HFFc6 (cell line): ENCODE data around the gene APP. TPM values are rescaled to one million over a fixed set of nuclear protein-coding genes. Genes with fewer than 3 reads are reported as not detected.
A peak's percentile ranks its signal among the peaks of the same experiment; 100 is the strongest.

ENCODE experiments used
- DNase-seq: peaks from one replicate; pipeline ENCODE4 v3.0.0-alpha.2; 2018
- H3K27ac Mint-ChIP-seq: 2 replicates; pipeline ENCODE4 v1.8.0; 2020; ENCODE audit warnings: mild to moderate bottlenecking, mixed read lengths
- H3K27me3 Mint-ChIP-seq: 2 replicates; pipeline ENCODE4 v1.8.0; 2021; ENCODE audit warnings: mild to moderate bottlenecking, moderate library complexity, mixed read lengths; ENCODE audit not compliant: insufficient read depth
- H3K36me3 Mint-ChIP-seq: 2 replicates; pipeline ENCODE4 v1.8.0; 2021; ENCODE audit warnings: low read depth, mixed read lengths
- H3K4me1 Mint-ChIP-seq: 2 replicates; pipeline ENCODE4 v1.8.0; 2020; ENCODE audit warnings: low read depth, mixed read lengths
- H3K4me3 Mint-ChIP-seq: 2 replicates; pipeline ENCODE4 v1.8.0; 2020; ENCODE audit warnings: mild to moderate bottlenecking, moderate library complexity, mixed read lengths
- H3K9me3 Mint-ChIP-seq: 2 replicates; pipeline ENCODE4 v1.8.0; 2020; ENCODE audit warnings: mild to moderate bottlenecking, mixed read lengths
- CTCF ChIP-seq: fragments of 200-600 bp; sonication (generic); IDR thresholded peaks from 2 replicates; pipeline ENCODE4 v1.5.0; 2021; ENCODE audit warnings: antibody characterized with exemption, mild to moderate bottlenecking
- total RNA-seq, 6 experiments: library from RNA; stranded (reverse); fragmentation: NEBNext Ultra II Directional; extraction: Animal tissue kit (Norgen Biotek cat#: 25700); gene quantifications; 2 replicates in 1 of 6; 3 replicates in 5 of 6; pipeline ENCODE4 v1.2.3, GENCODE V29; 2021

Gene APP
- total RNA-seq, 6 experiments from 2014 or later = 396 to 438 (median 425) TPM

GRCh38 chr21:25967901-25968438, 202.6 kb downstream of the APP start:
- peaks cover 46% of the 10 kb centered on the region for H3K36me3 Mint-ChIP-seq
- peaks cover 9% of the 10 kb centered on the region; the same call in 1 of the 2 replicates for H3K9me3 Mint-ChIP-seq
- H3K27me3 Mint-ChIP-seq = no peaks in the 10 kb centered on the region
- H3K4me3 Mint-ChIP-seq = no peak overlapping the region
- no peak for DNase-seq
- peaks cover 37% of the 10 kb centered on the region for H3K4me1 Mint-ChIP-seq
- H3K27ac Mint-ChIP-seq = peak overlapping the region; percentile 49
- TF ChIP-seq CTCF = no peak

- Mint-ChIP-seq H3K4me3 (no peak overlapping the region), H3K9me3 (peaks cover 7% of the 10 kb centered on the region; the same call in 1 of the 2 replicates), H3K4me1 (peaks cover 40% of the 10 kb centered on the region), H3K27me3 (no peaks in the 10 kb centered on the region), H3K36me3 (peaks cover 42% of the 10 kb centered on the region), H3K27ac (peak overlapping the region; percentile 49)
- no peak for TF ChIP-seq CTCF
- no peak for DNase-seq
These were observed 203.2 kb downstream of the APP start for GRCh38 chr21:25967181-25967900.

- Mint-ChIP-seq H3K4me3 (no peak overlapping the region), H3K4me1 (peaks cover 40% of the 10 kb centered on the region), H3K36me3 (peaks cover 30% of the 10 kb centered on the region), H3K27me3 (no peaks in the 10 kb centered on the region), H3K9me3 (no peaks in the 10 kb centered on the region; the same call in 1 of the 2 replicates), H3K27ac (no peak overlapping the region)
- TF ChIP-seq CTCF = no peak
- no peak for DNase-seq
These were observed 204.4 kb downstream of the APP start for GRCh38 chr21:25965951-25966707.

- no peak for DNase-seq
- no peak for TF ChIP-seq CTCF
- Mint-ChIP-seq H3K4me1 (peaks cover 40% of the 10 kb centered on the region), H3K27ac (no peak overlapping the region), H3K27me3 (no peaks in the 10 kb centered on the region), H3K4me3 (no peak overlapping the region), H3K9me3 (no peaks in the 10 kb centered on the region), H3K36me3 (peaks cover 23% of the 10 kb centered on the region)
These were observed 205.6 kb downstream of the APP start for GRCh38 chr21:25964926-25965325.

- TF ChIP-seq CTCF = no peak
- no peak overlapping the region; the same call in 1 of the 2 replicates for H3K27ac Mint-ChIP-seq
These were observed 206.6 kb downstream of the APP start for GRCh38 chr21:25964015-25964414.

More at GRCh38 chr21:25964015-25964414, 206.6 kb downstream of the APP start:
- no peaks in the 10 kb centered on the region for H3K27me3 Mint-ChIP-seq
- no peaks in the 10 kb centered on the region for H3K9me3 Mint-ChIP-seq
- H3K4me1 Mint-ChIP-seq = peaks cover 48% of the 10 kb centered on the region
- DNase-seq = no peak
- no peak overlapping the region for H3K4me3 Mint-ChIP-seq
- peaks cover 27% of the 10 kb centered on the region for H3K36me3 Mint-ChIP-seq
